Measurements from ENCODE around the gene MAT2B. TPM values are rescaled to one million over a fixed set of nuclear protein-coding genes. Genes with fewer than 3 reads are reported as not detected.

MAT2B gene
- polyA plus RNA-seq, 1 of the 3 experiments (the other 2 are of a cell fraction): 30.1 TPM

DNA sequence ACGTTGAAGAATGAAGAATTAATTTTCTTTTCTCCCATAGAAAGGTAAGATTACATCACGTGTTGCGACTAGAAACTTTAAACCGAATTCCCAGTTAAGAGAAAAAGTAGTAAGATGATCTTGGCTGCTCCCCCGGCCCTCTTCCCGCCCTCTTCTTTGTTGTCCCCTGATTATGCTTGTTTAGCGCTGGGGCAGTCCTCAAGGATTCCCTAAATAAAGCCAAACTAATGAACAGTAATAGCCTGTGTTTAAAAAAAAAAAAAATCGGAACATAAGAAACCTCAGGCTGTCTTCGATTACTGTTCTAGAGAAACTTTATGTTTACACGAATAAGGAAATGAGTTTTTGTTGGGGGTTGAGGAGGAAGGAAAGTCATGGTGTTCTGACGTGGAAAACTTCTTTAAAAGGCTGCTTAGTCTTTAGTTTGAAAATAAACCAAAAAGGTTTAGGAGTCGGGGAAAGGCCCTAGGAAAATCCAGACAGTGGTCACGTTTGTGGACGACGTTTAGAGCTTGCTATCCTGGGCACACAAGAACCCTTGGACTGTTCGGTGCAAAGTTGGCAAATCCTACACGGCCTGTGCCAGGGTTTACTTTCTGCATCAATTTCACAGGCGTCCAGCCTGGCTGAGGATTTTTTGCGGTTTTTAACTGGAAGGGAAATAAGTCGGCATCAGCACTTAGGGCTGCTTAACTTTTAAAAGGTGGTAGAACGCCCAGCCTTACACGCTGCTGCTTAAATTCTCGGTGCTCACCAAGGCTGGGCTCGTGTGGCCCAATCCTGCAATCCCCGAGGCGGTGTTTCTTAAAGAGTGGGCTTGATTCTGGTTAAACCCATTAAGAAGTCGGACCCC lies 1.1 kb upstream of the MAT2B start (continued):
- 0 out of 2 replicates have a peak, but pooled peaks have one; percentile 22 for TF ChIP-seq MAX (IDR thresholded peaks at IDR 0.05; ENCODE audit: low read depth)
- no peak for TF ChIP-seq GABPA (IDR thresholded peaks at IDR 0.05; ENCODE audit: low read depth)
- TF ChIP-seq REST (IDR thresholded peaks at IDR 0.05; ENCODE audit: low read depth, low read length): no peak; the same call in 1 of the 2 replicates
- TF ChIP-seq CTCF (IDR thresholded peaks at IDR 0.05): no peak
- 0 out of 2 replicates have a peak, but pooled peaks have one; percentile 2 for TF ChIP-seq TCF12 (IDR thresholded peaks at IDR 0.05)
- TF ChIP-seq SMC3 (IDR thresholded peaks at IDR 0.05; ENCODE audit: low read depth, low read length): no peak
- no peak for TF ChIP-seq CHD2 (IDR thresholded peaks at IDR 0.05; ENCODE audit: low read length, partially characterized antibody)
- no peak for TF ChIP-seq RAD21 (IDR thresholded peaks at IDR 0.05; ENCODE audit: low read length)
- TF ChIP-seq FOXJ3 (CRISPR knock-in tag; IDR thresholded peaks at IDR 0.05): no peak
- TF ChIP-seq TEAD4 (IDR thresholded peaks at IDR 0.05; ENCODE audit: borderline replicate concordance, insufficient read depth): no peak
- TF ChIP-seq EZH2phosphoT487 (IDR thresholded peaks at IDR 0.05; ENCODE audit: borderline replicate concordance, low read depth): no peak

GRCh38 chr5:163505049-163505367 lies 411 bp upstream of the MAT2B start:
- ChIA-PET POLR2A (interaction anchor here (0.7 to 2.1 kb wide), 4 partner anchors 44 to 84 kb away, joined by 3 to 11 read pairs (median 3); partner anchors contain the start of genes CCNG1, HMMR and NUDCD2), CTCF (interaction anchor here (0.6 to 1.4 kb wide), 6 partner anchors 11 to 1786 kb away, joined by 3 to 6 read pairs (median 4); no protein-coding TSS in a partner anchor)
- H2AFZ ChIP-seq (ENCODE audit: low read depth): peak overlapping the region; percentile 97
- peaks cover 40% of the 10 kb centered on the region for H4K20me1 ChIP-seq (ENCODE audit: insufficient read depth)
- H3K4me1 ChIP-seq (ENCODE audit: control insufficient read depth in 1 of 2, insufficient read depth in 2 of 2, low read depth in 1 of 2, low read length in 1 of 2): peaks cover 17 to 25% of the 10 kb centered on the region in 2 experiments
- 2% methylated on average over 7 of the region's 7 CpGs for WGBS (ENCODE audit: low lambda C conversion rate)
- no peaks in the 10 kb centered on the region for H3K9me2 ChIP-seq
- no peaks in the 10 kb centered on the region for H3K27me3 ChIP-seq (ENCODE audit: insufficient read depth)
- H3K9me3 ChIP-seq: no peaks in the 10 kb centered on the region
- H3F3A ChIP-seq (replicated peaks; ENCODE audit: insufficient read depth): peaks cover 13% of the 10 kb centered on the region
- peak overlapping the region; percentile 87 for H3K9ac ChIP-seq
- peaks cover 55% of the 10 kb centered on the region for H3K79me2 ChIP-seq (ENCODE audit: insufficient read depth)
- H3K4me3 ChIP-seq (ENCODE audit: low read depth in 2 of 2, low read length in 1 of 2): peak overlapping the region; percentile 70 to 86
- peak overlapping the region; percentile 92 to 95 for H3K27ac ChIP-seq (ENCODE audit: low read depth in 2 of 2, low read length in 1 of 2)
- peak overlapping the region; percentile 87 for H3K4me2 ChIP-seq
- DNase-seq: no peak
- TF ChIP-seq EP300 (IDR thresholded peaks at IDR 0.05; ENCODE audit: borderline replicate concordance in 1 of 2, low read depth in 1 of 2, low read length in 1 of 2): no peak
- no peak for TF ChIP-seq FOXJ3 (CRISPR knock-in tag; IDR thresholded peaks at IDR 0.05)
- no peak for TF ChIP-seq ELF1 (IDR thresholded peaks at IDR 0.05)
- TF ChIP-seq RCOR1 (IDR thresholded peaks at IDR 0.05; ENCODE audit: low read length): no peak
- no peak for TF ChIP-seq CHD2 (IDR thresholded peaks at IDR 0.05; ENCODE audit: low read length, partially characterized antibody)
- no peak for TF ChIP-seq EZH2phosphoT487 (IDR thresholded peaks at IDR 0.05; ENCODE audit: borderline replicate concordance, low read depth)
- peaks cover 0 to 2% of the 10 kb centered on the region in 2 experiments for H3K36me3 ChIP-seq (replicated peaks in 1 of 2; ENCODE audit: control insufficient read depth in 1 of 2, insufficient read depth in 2 of 2, low read length in 1 of 2)

All from SK-N-SH (cell line).